Liver (tissue), 9 donors: ENCODE measurements around the gene ANKRD13B. TPM values are rescaled to one million over a fixed set of nuclear protein-coding genes. Genes with fewer than 3 reads are reported as not detected.

Experiments
- DNase-seq: peaks from one replicate; pipeline ENCODE4 v3.0.0-alpha.2; 2017; ENCODE audit warnings: low spot score
- H3K27ac ChIP-seq, 2 donors: one replicate each; pipeline ENCODE4 v1.7.0; 2013; ENCODE audit warnings: inconsistent platforms in 2 of 2, low read length in 2 of 2, control low read depth in 1 of 2, low read depth in 1 of 2, mild to moderate bottlenecking in 1 of 2
- H3K27me3 ChIP-seq, 4 donors: one replicate each; pipeline versions ENCODE4 v1.6.1 to v1.7.0; 2013; ENCODE audit warnings: low read length in 3 of 4, inconsistent platforms in 1 of 4, mild to moderate bottlenecking in 1 of 4, moderate library complexity in 1 of 4; ENCODE audit not compliant: control insufficient read depth in 4 of 4, insufficient read depth in 4 of 4
- H3K36me3 ChIP-seq, 4 donors: one replicate each; pipeline versions ENCODE4 v1.6.1 to v1.7.0; 2013; ENCODE audit warnings: low read length in 3 of 4, mild to moderate bottlenecking in 3 of 4, low read depth in 1 of 4, moderate library complexity in 1 of 4; ENCODE audit not compliant: control insufficient read depth in 4 of 4, insufficient read depth in 3 of 4
- H3K4me1 ChIP-seq, 4 donors: one replicate each; pipeline versions ENCODE4 v1.6.1 to v1.7.0; 2013; ENCODE audit warnings: low read length in 3 of 4, mild to moderate bottlenecking in 3 of 4, moderate library complexity in 1 of 4; ENCODE audit not compliant: control insufficient read depth in 4 of 4, insufficient read depth in 4 of 4
- H3K4me3 ChIP-seq, 3 donors: one replicate each; pipeline versions ENCODE4 v1.6.1 to v1.7.0; 2013; ENCODE audit warnings: low read length in 3 of 3, control low read depth in 1 of 3, low read depth in 1 of 3, mild to moderate bottlenecking in 1 of 3
- H3K9ac ChIP-seq, 2 donors: one replicate each; pipeline ENCODE4 v1.7.0; 2013; ENCODE audit warnings: low read length in 2 of 2, mild to moderate bottlenecking in 2 of 2, moderate library complexity in 2 of 2, control low read depth in 1 of 2, low read depth in 1 of 2
- H3K9me3 ChIP-seq, 4 donors: one replicate each; pipeline versions ENCODE4 v1.6.1 to v1.7.0; 2013; ENCODE audit warnings: low read length in 3 of 4; ENCODE audit not compliant: control insufficient read depth in 4 of 4
- ATF3 ChIP-seq: IDR thresholded peaks from 2 replicates; pipeline ENCODE4 v1.6.1; 2016; ENCODE audit warnings: antibody characterized with exemption
- CTCF ChIP-seq: fragments of 150-350 bp; IDR thresholded peaks from 2 replicates; pipeline ENCODE4 v1.5.1; 2017; ENCODE audit warnings: improper control_type of control experiment, low read depth, low read length; ENCODE audit not compliant: missing input control
- EGR1 ChIP-seq, 2 donors: IDR thresholded peaks; 2 replicates each; pipeline ENCODE4 v1.6.1; 2016 to 2018; ENCODE audit warnings: antibody characterized with exemption in 2 of 2, low read depth in 2 of 2
- FOXA1 ChIP-seq: IDR thresholded peaks from 2 replicates; pipeline ENCODE4 v1.6.1; 2016; ENCODE audit warnings: antibody characterized with exemption
- FOXA2 ChIP-seq: IDR thresholded peaks from 2 replicates; pipeline ENCODE4 v1.6.1; 2016; ENCODE audit warnings: antibody characterized with exemption
- GABPA ChIP-seq, 2 donors: IDR thresholded peaks in 1 of 2; conservative IDR thresholded peaks in 1 of 2; 2 replicates each; pipeline ENCODE4 v1.6.1; 2016; ENCODE audit warnings: antibody characterized with exemption in 2 of 2, mild to moderate bottlenecking in 1 of 2, moderate library complexity in 1 of 2
- HNF4A ChIP-seq, 2 donors: conservative IDR thresholded peaks; 2 replicates each; pipeline ENCODE4 v1.6.1; 2016; ENCODE audit warnings: antibody characterized with exemption in 2 of 2, mild to moderate bottlenecking in 2 of 2
- HNF4G ChIP-seq: IDR thresholded peaks from 2 replicates; pipeline ENCODE4 v1.6.1; 2016; ENCODE audit warnings: antibody characterized with exemption
- JUND ChIP-seq, 2 donors: IDR thresholded peaks; 2 replicates each; pipeline ENCODE4 v1.6.1; 2016; ENCODE audit warnings: antibody characterized with exemption in 2 of 2
- MAX ChIP-seq: IDR thresholded peaks from 2 replicates; pipeline ENCODE4 v1.6.1; 2016; ENCODE audit warnings: antibody characterized with exemption
- NR2F2 ChIP-seq: IDR thresholded peaks from 2 replicates; pipeline ENCODE4 v1.6.1; 2016; ENCODE audit warnings: antibody characterized with exemption
- RAD21 ChIP-seq, 2 donors: IDR thresholded peaks; 2 replicates each; pipeline ENCODE4 v1.6.1; 2016; ENCODE audit warnings: antibody characterized with exemption in 2 of 2, mild to moderate bottlenecking in 2 of 2
- REST ChIP-seq: IDR thresholded peaks from 2 replicates; pipeline ENCODE4 v1.6.1; 2016; ENCODE audit warnings: antibody characterized with exemption, mild to moderate bottlenecking
- RXRA ChIP-seq, 2 donors: IDR thresholded peaks; 2 replicates each; pipeline ENCODE4 v1.6.1; 2017 to 2018; ENCODE audit warnings: antibody characterized with exemption in 2 of 2, mild to moderate bottlenecking in 1 of 2
- SP1 ChIP-seq: IDR thresholded peaks from 2 replicates; pipeline ENCODE4 v1.6.1; 2018; ENCODE audit warnings: antibody characterized with exemption, mild to moderate bottlenecking
- TAF1 ChIP-seq: conservative IDR thresholded peaks from 2 replicates; pipeline ENCODE4 v1.6.1; 2016; ENCODE audit warnings: antibody characterized with exemption, mild to moderate bottlenecking
- YY1 ChIP-seq: IDR thresholded peaks from 2 replicates; pipeline ENCODE4 v1.6.1; 2016; ENCODE audit warnings: antibody characterized with exemption, mild to moderate bottlenecking
- ZBTB33 ChIP-seq: IDR thresholded peaks from 2 replicates; pipeline ENCODE4 v1.6.1; 2016; ENCODE audit warnings: antibody characterized with exemption
- WGBS: extraction: QIAGEN DNeasy Blood & Tissue Kit; methylation state at CpG from one replicate; pipeline ENCODE4 v1.1.7; 2013; 5-methylcytosine and 5-hydroxymethylcytosine counted together
- polyA plus RNA-seq, 2 donors: library from polyadenylated mRNA; stranded (reverse) in 1 of 2; unstranded in 1 of 2; fragments of 200-250 nt in 1 of 2; fragments of >200 nt in 1 of 2; fragmentation: Nextera tagmentation in 1 of 2; extraction: Ambion mirVana in 1 of 2; gene quantifications; one replicate each; pipeline versions ENCODE4 v1.2.1 to v1.2.3, GENCODE V29; 2013 to 2015
- total RNA-seq, 2 donors: library from RNA; depleted of rRNA; stranded (reverse); fragments of >200 nt; gene quantifications; one replicate each; pipeline ENCODE4 v1.2.3, GENCODE V29; 2014
- donor health status: healthy.
- donor health status: healthy.
- donor health status: healthy.
- donor health status: healthy.
- donor health status: healthy.

ANKRD13B gene
- total and polyA plus RNA-seq, 4 donors = 0.06 to 1.6 (median 0.51) TPM

GRCh38 chr17:29640413-29640812 is 47.5 kb downstream of the ANKRD13B start:
- no peak overlapping the region for H3K4me3 ChIP-seq
- H3K9me3 ChIP-seq = no peaks in the 10 kb centered on the region
- no peak for TF ChIP-seq HNF4G
- TF ChIP-seq REST = no peak
- no peak for TF ChIP-seq FOXA1
- TF ChIP-seq HNF4A (conservative IDR thresholded peaks at IDR 0.05) = no peak
- no peak for TF ChIP-seq RAD21 (IDR thresholded peaks at IDR 0.05)
- no peak for TF ChIP-seq GABPA (IDR thresholded peaks at IDR 0.05 in 1 of 2, conservative IDR thresholded peaks at IDR 0.05 in 1 of 2)
- no peak for TF ChIP-seq CTCF
- TF ChIP-seq TAF1 = no peak
- no peak for TF ChIP-seq EGR1 (IDR thresholded peaks at IDR 0.05; ENCODE audit: low read depth in 2 of 2)
- TF ChIP-seq RXRA (IDR thresholded peaks at IDR 0.05) = no peak
- no peak for TF ChIP-seq YY1
- TF ChIP-seq ZBTB33 = no peak
- no peak for TF ChIP-seq FOXA2
- no peak for TF ChIP-seq JUND (IDR thresholded peaks at IDR 0.05)
- no peak for TF ChIP-seq ATF3
- no peak for TF ChIP-seq SP1
- TF ChIP-seq NR2F2 = no peak
- TF ChIP-seq MAX = no peak
- no peak overlapping the region for H3K27ac ChIP-seq
- peaks cover 0 to 8% (median 5%) of the 10 kb centered on the region in 4 donors for H3K36me3 ChIP-seq
- peaks cover 0 to 7% (median under 1%) of the 10 kb centered on the region in 4 donors for H3K4me1 ChIP-seq
- H3K9ac ChIP-seq = no peak overlapping the region
- H3K27me3 ChIP-seq = no peaks in the 10 kb centered on the region
- WGBS = 64% methylated on average over 2 of the region's 2 CpGs
- no peak for DNase-seq
